HG02981 (cell line): Measurements from ENCODE around the gene TMEM244.
"Not testable (repeated sequence)": the region's sequence is repeated elsewhere in the genome, so short reads cannot be mapped to it uniquely, and the experiment has no call there.

Source experiments
- ATAC-seq: cut with Tn5 transposase; IDR thresholded peaks from one replicate; pipeline ENCODE4 v1.9.1; 2021; ENCODE audit warnings: mild to moderate bottlenecking, moderate library complexity; ENCODE audit not compliant: unreplicated experiment

Gene TMEM244

DNA sequence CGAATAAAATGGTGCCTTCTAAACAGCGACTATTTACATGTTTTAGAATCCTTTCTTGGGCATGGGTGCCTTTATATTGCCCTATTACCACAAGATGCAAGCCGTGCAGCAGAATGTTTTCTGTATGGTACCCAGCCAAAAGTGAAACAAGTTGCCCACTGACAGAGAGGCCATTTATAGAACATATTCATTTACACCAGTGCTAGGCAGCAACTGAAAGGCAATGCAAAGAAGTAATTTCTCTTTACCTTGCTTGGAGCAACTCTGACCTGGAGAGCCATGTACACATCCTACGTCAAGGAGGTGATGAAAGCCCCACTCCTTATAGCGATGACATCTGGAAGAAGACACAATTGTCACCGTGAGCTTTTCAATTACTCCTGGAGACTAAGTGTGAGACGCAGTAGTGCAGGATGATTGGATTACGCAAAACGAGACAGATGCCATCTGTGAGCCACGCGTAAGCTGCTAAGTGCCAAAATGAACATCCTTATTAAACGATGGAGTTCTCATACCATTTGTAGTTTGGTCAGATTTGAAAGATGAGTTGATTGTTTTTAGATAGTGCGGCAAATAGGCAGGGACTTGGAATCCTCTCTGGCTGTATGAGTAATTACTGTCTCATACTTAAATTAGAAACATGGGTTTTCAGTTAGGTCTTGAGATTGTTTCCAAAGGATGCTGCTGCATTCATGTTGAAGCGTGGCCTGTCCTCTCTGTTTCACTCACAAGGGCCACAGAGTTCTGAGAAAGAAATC lies at the start of gene TMEM244:
TSS of gene TMEM244 (minus strand) at position 408 of the 758 bp plus-strand sequence. CDS start at position 281, 127 bp downstream.
- ATAC-seq = no peak

- peak; percentile 82 for ATAC-seq
Observed at GRCh38 chr6:129908858-129909257, 47.7 kb upstream of the TMEM244 start.

- peak; percentile 7 for ATAC-seq
Observed at GRCh38 chr6:129908356-129908755, 47.2 kb upstream of the TMEM244 start.

DNA sequence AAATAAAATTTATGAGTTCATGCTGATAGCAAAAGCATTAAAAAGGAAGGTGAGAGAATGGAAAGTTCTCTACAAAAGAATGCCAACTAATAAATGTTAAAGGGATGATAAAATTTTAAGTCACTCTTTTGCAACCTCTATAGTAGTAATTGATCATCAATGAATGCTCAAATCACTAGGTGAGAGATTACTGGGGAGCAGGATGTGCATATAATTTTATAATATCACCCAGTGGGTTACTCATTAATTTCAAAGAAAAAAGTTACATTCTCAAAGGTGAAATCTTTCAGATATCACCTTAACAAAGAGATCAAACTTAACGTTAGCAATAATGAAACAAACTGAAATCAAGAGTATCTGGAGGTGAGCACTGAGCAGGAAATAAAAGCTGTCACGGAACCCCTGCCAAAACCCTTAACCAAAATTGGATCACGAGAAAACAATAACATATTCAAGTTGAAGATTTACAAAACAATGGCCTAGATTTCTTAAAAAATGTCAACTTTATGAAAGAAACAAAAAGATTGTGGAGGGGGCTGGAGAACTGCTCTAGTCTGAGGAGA lies 45.5 kb upstream of the TMEM244 start:
- no peak for ATAC-seq

- ATAC-seq = peak; percentile 37
Observed at GRCh38 chr6:129903082-129903481, 42.0 kb upstream of the TMEM244 start.

DNA sequence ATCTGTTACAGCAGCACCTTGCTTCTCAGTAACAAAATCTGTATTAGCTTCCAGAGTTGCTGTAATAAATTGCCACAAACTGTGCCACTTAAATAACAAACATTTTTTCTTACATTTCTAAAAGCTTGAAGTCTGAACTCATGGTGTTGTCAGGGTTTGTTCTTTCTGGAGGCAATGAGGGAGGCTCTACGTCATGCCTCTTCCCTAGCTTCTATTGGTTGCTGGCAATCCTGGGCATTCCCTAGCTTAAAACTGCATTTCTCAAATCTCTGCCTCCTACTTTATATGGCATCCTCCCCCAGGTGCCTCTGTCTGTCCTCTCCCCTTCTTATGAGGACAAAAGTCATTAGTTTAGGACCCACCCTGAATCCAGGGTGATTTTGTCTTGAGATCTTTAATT lies 41.6 kb upstream of the TMEM244 start:
- ATAC-seq = no peak

- ATAC-seq = peak; percentile 50
Observed at GRCh38 chr6:129901910-129902309, 40.8 kb upstream of the TMEM244 start.

- no peak for ATAC-seq
Observed at GRCh38 chr6:129895692-129896091, 34.6 kb upstream of the TMEM244 start.

GRCh38 chr6:129894921-129895320 lies 33.8 kb upstream of the TMEM244 start:
- no peak for ATAC-seq

DNA sequence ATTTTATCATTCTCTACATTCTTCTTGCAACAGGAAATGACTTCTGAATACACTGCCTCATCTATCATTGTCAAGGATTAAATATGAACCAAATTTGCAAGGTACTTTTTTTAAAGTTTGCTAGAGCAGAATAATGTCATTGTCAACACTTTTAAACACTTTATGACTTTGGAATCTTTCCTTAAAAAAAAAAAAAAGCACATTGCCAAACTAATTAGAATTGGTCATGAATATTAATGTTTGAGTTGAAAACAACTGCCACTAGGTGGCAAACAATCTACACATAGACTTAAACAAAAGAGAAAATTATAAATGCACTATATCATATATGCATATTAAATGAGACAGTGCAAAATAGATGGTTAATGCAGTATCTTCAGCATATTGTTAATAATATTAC lies 32.5 kb upstream of the TMEM244 start:
- no peak for ATAC-seq

- ATAC-seq = no peak
Observed at GRCh38 chr6:129890701-129891100, 29.6 kb upstream of the TMEM244 start.

DNA sequence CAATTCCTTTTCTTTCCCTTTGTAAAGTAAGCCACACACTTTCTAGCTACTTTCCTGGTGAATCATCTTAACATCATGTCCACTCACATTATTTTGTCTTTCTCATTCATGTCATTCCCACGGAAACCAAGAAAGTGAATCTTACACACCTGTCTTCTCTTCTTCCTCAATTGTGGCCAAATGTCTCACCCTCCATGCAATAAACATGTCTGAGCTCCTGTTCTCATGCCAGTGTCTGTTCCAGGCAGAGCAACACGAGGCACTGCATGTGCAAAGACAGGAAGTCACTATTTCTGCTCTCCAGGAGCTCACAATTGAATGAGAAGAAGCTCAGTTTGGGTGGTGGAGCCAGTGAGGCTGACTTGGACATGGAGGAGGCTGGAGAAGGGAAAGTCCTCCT lies 29.0 kb upstream of the TMEM244 start:
- ATAC-seq = no peak

- ATAC-seq = no peak
Observed at GRCh38 chr6:129889580-129889979, 28.5 kb upstream of the TMEM244 start.

DNA sequence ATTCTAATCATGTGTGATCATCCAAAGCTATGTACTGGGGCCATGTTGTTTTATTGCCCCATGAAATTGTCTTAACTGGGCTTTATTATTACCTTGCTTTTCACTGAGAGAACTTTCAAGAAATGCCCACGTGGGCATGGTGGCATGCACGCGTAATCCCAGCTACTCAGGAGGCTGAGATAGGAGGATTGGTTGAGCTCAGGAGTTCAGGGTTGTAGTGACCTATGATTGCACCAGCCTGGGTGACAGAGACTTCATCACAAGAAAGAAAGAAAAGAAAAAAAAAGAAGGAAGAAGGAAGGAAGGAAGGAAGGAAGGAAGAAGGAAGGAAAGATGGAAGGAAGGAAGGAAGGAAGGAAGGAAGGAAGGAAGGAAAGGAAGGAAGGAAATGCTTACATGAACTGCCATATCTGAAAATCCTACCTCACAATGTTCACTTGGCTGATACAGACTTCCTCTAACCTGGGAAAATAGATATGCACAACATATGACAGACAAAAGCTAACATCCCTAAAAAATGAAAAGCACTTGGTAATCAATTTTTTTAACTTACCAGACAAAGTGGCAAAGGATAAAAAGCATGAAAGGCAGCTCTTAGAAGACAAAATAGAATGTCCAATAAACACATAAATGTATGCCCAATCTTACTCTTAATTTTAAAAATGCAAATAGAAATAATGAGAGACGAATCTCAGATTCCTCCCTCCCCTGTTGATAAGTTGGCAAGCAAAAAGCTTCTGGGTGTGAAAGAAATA lies 25.5 kb upstream of the TMEM244 start:
- ATAC-seq = no peak

DNA sequence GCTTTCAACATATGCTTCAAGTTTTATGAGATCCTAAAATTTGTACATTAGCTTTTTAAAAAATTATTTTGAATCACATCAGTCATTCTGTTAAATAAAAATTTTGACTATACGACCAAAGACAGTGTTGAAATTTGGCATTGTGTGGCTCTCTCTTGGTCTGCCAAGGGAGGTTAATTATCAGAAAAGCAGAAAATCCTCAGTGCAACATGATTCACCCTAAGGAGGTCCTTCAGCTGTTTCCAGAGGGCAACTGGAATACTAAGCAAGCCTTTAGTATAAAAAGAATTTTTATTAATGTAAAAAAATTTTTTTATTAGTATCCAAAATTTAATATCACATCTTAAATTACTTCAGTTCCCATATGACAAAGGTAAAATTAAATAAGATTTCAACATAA lies 23.1 kb upstream of the TMEM244 start:
- ATAC-seq = no peak

- ATAC-seq = peak; percentile 84
Observed at GRCh38 chr6:129882510-129883023, 21.5 kb upstream of the TMEM244 start.

DNA sequence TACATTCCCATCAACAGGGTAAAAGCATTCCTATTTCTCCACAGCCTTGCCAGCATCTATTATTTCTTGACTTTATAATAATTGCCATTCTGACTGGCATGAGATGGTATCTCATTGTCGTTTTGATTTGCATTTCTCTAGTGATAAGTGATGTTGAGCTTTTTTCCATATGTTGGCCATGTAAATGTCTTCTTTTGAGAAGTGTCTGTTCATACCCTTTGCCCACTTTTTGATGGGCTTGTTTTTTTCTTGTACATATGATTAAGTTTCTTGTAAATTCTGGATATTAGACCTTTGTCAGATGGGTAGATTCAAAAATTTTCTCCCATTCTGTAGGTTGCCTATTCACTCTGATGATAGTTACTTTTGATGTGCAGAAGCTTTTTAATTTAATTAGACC lies 16.8 kb upstream of the TMEM244 start:
- not testable (repeated sequence) for ATAC-seq

- peak; percentile 92 for ATAC-seq
Observed at GRCh38 chr6:129875610-129876520, 14.8 kb upstream of the TMEM244 start.

DNA sequence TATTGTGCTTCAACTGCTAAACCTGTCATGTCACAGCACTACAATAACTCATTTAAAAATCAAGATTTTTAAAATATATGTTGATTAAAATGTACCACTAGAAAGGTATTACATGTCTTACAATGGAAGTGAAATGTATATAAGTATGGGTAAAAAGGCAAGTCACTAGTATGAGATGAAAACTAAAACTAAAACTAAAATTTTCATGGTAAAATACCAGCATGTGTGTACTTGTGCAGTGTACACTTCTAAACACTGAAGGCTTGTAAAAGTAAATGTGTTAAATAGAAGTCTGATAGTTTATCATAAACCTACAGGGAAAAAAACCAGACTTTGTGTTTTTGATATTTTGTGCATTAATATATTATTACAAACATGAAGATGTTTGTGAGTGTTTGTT lies 13.7 kb upstream of the TMEM244 start:
- ATAC-seq = no peak

- ATAC-seq = no peak
Observed at GRCh38 chr6:129872586-129872985, 11.5 kb upstream of the TMEM244 start.

- ATAC-seq = no peak
Observed at GRCh38 chr6:129871221-129871620, 10.1 kb upstream of the TMEM244 start.
